ENCODE data around the gene ADCY7. TPM values are rescaled to one million over a fixed set of nuclear protein-coding genes. Genes with fewer than 3 reads are reported as not detected.

Gene ADCY7
- polyA plus RNA-seq, 1 experiment: 13.2 TPM

DNA sequence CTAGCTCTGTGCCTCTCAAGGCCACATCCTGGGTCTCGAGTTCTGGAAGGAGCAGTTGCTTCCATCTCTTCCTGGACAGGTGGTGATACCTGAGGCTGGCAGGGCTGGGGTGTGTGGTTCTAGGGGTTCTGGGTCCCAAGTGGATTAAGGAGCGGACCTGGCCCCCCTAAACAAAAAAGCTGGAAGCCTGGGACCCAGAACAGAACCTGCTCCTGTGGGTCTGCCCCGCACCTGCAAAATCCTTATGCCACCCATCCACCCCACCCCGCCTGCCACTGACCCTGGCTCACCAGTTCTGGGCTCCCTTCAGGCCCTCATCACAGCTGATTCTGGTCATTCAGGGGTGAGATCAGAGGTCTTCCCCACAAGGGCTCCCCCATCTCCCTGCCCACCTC, 44.8 kb downstream of the ADCY7 start:
- no peak for DNase-seq (ENCODE audit: low read depth)
- H3K36me3 ChIP-seq (ENCODE audit: control insufficient read depth, insufficient read depth, low read length): peaks cover 20% of the 10 kb centered on the region
- POLR2A ChIA-PET: no interaction called here
- no peak overlapping the region for H3K4me3 ChIP-seq (ENCODE audit: low read depth, low read length)
- TF ChIP-seq, protein P1, sequence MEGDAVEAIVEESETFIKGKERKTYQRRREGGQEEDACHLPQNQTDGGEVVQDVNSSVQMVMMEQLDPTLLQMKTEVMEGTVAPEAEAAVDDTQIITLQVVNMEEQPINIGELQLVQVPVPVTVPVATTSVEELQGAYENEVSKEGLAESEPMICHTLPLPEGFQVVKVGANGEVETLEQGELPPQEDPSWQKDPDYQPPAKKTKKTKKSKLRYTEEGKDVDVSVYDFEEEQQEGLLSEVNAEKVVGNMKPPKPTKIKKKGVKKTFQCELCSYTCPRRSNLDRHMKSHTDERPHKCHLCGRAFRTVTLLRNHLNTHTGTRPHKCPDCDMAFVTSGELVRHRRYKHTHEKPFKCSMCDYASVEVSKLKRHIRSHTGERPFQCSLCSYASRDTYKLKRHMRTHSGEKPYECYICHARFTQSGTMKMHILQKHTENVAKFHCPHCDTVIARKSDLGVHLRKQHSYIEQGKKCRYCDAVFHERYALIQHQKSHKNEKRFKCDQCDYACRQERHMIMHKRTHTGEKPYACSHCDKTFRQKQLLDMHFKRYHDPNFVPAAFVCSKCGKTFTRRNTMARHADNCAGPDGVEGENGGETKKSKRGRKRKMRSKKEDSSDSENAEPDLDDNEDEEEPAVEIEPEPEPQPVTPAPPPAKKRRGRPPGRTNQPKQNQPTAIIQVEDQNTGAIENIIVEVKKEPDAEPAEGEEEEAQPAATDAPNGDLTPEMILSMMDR (IDR thresholded peaks at IDR 0.05; ENCODE audit: insufficient read depth, low read depth, low read length): no peak
- CTCF ChIA-PET: no interaction called here
- no peaks in the 10 kb centered on the region for H3K27me3 ChIP-seq (ENCODE audit: control insufficient read depth, insufficient read depth, low read length)

GRCh38 chr16:50311891-50312501, 45.6 kb downstream of the ADCY7 start:
- H3K36me3 ChIP-seq (ENCODE audit: control insufficient read depth, insufficient read depth, low read length): peaks cover 26% of the 10 kb centered on the region
- DNase-seq (ENCODE audit: low read depth): no peak
- POLR2A ChIA-PET: no interaction called here
- H3K4me3 ChIP-seq (ENCODE audit: low read depth, low read length): no peak overlapping the region
- TF ChIP-seq, protein P1 (IDR thresholded peaks at IDR 0.05; ENCODE audit: insufficient read depth, low read depth, low read length): no peak
- CTCF ChIA-PET: no interaction called here
- no peaks in the 10 kb centered on the region for H3K27me3 ChIP-seq (ENCODE audit: control insufficient read depth, insufficient read depth, low read length)

DNA sequence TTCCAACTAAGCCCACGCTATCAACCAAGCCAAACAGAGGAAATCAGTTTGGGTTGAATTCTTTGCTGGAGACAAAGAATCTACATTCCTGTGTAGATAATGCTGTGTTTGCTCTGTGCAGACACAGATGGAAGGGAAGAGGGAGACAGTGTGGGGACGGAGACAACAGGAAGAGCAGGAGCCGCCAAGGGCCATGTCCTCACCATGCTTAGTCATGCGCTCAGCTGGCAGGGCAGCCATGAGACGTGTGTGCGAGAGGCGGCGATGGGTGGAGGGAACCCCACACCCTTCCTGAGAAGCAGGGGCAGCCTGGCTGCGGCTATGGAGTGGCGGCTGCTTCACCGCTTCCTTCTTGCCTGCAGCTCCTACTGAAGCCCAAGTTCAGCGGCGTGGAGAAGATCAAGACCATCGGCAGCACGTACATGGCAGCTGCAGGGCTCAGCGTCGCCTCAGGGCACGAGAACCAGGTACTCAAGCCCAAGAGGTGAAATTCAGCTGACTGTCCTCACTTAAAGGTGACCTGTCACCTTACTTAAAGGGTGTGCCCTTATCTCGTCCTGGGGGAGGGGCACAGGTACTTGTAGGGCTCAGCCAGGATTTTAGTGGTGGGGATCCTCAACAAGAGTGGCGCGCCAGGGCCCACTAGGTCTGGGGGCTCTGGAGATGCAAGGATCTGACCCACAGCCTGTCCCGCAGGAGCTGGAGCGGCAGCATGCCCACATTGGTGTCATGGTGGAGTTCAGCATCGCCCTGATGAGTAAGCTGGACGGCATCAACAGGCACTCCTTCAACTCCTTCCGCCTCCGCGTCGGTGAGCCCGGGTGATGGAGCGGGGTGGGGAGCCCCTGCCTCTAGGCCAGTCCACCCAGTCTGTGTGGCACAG, 47.5 kb downstream of the ADCY7 start:
- CTCF ChIA-PET: interaction anchor here (0.8 to 1.7 kb wide), 3 partner anchors 8 to 13 kb away, joined by 4 to 7 read pairs (median 5); no protein-coding TSS in a partner anchor
- H3K27me3 ChIP-seq (ENCODE audit: control insufficient read depth, insufficient read depth, low read length): no peaks in the 10 kb centered on the region
- TF ChIP-seq, protein P1 (IDR thresholded peaks at IDR 0.05; ENCODE audit: insufficient read depth, low read depth, low read length): no peak
- no peak overlapping the region for H3K4me3 ChIP-seq (ENCODE audit: low read depth, low read length)
- peaks cover 27% of the 10 kb centered on the region for H3K36me3 ChIP-seq (ENCODE audit: control insufficient read depth, insufficient read depth, low read length)
- POLR2A ChIA-PET: no interaction called here
- DNase-seq (ENCODE audit: low read depth): no peak

DNA sequence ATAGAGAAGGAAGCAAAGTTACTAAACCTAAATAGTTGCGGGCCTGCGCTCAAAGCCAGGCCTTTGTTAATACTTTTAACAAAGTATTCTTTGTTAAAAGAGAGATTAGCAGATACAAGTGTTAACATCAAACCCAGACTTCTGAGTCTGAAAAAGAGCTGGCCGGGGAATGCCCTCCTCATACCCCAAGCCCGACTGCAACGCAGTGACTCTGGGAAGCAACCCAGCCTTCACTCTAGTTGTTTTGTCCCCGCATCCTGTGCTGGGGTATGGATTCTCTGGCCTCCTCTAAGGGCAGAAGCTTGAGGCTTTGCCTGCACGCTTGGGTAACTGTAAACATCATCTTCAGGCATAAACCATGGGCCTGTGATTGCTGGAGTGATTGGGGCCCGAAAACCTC, 48.3 kb downstream of the ADCY7 start:
- TF ChIP-seq, protein P1 (IDR thresholded peaks at IDR 0.05; ENCODE audit: insufficient read depth, low read depth, low read length): no peak
- Histone ChIP-seq H3K27me3 (ENCODE audit: control insufficient read depth, insufficient read depth, low read length) (no peaks in the 10 kb centered on the region), H3K4me3 (ENCODE audit: low read depth, low read length) (no peak overlapping the region), H3K36me3 (ENCODE audit: control insufficient read depth, insufficient read depth, low read length) (peaks cover 28% of the 10 kb centered on the region)
- CTCF ChIA-PET: interaction anchor here (1.4 to 1.7 kb wide), 2 partner anchors 8 to 12 kb away, joined by 4 to 7 read pairs; no protein-coding TSS in a partner anchor
- no peak for DNase-seq (ENCODE audit: low read depth)
- POLR2A ChIA-PET: no interaction called here

DNA sequence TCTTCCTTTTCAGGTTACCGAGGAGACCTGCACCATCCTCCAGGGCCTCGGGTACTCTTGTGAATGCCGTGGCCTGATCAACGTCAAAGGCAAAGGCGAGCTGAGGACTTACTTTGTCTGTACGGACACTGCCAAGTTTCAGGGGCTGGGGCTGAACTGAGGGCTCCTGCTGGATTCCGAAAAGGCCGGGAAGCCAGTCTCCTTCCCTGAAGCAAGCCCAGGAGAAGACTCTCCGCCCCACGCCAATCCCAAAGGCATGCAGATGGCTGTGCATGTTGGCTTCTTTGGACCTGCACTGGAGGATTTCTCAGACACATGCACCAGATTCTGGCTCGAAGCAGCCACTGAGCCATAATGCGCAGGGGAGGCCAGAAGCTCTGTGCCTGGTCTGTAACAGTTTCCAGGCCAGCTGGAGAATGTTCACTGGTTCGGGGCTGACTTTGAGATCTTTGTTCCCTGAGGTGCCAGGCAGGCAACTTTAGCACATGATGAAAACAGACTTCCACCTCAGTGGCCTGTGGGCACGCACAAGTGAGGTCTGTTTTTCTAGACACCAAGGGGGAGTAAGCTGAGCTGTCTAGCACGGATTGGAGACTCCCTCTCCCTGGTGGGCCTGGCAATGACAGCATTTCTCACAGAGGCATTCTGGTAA, 49.1 kb downstream of the ADCY7 start:
- Histone ChIP-seq H3K36me3 (ENCODE audit: control insufficient read depth, insufficient read depth, low read length) (peaks cover 31% of the 10 kb centered on the region), H3K4me3 (ENCODE audit: low read depth, low read length) (no peak overlapping the region), H3K27me3 (ENCODE audit: control insufficient read depth, insufficient read depth, low read length) (no peaks in the 10 kb centered on the region)
- no peak for DNase-seq (ENCODE audit: low read depth)
- ChIA-PET CTCF (interaction anchor here (1.2 to 1.7 kb wide), 3 partner anchors 11 to 40 kb away, joined by 3 to 6 read pairs (median 5); no protein-coding TSS in a partner anchor), POLR2A (no interaction called here)
- TF ChIP-seq, protein P1 (IDR thresholded peaks at IDR 0.05; ENCODE audit: insufficient read depth, low read depth, low read length): no peak

Data from BJ (cell line).